Suppressor macrophage (primary cell): ENCODE results near the gene MYO1E.

Experiments
- DNase-seq, 4 experiments: peaks; one replicate each; pipeline ENCODE4 v3.0.0-alpha.2; 2020 to 2022

The MYO1E gene

GRCh38 chr15:59313641-59314332, 58.9 kb downstream of the MYO1E start:
- DNase-seq, result peak; percentile 27 to 58 (median 50)

- DNase-seq, result peak; percentile 70 to 86 (median 84)
Observed at GRCh38 chr15:59312205-59312604, 60.5 kb downstream of the MYO1E start.

GRCh38 chr15:59311195-59311594, 61.5 kb downstream of the MYO1E start:
- no peak for DNase-seq

GRCh38 chr15:59309405-59309804, 63.3 kb downstream of the MYO1E start:
- no peak for DNase-seq

GRCh38 chr15:59307165-59307537, 65.5 kb downstream of the MYO1E start:
- no peak for DNase-seq

GRCh38 chr15:59306520-59307164, 66.0 kb downstream of the MYO1E start:
- DNase-seq, result no peak

- DNase-seq, result no peak
Observed at GRCh38 chr15:59304807-59305206, 67.9 kb downstream of the MYO1E start.

GRCh38 chr15:59304034-59304795, 68.5 kb downstream of the MYO1E start:
- peak in 1 of 4 experiments; percentile 33 for DNase-seq

GRCh38 chr15:59303633-59304032, 69.0 kb downstream of the MYO1E start:
- DNase-seq, result no peak

GRCh38 chr15:59303136-59303535, 69.5 kb downstream of the MYO1E start:
- no peak for DNase-seq

GRCh38 chr15:59301527-59301926, 71.1 kb downstream of the MYO1E start:
- no peak for DNase-seq

GRCh38 chr15:59300618-59301139, 72.0 kb downstream of the MYO1E start:
- peak; percentile 38 to 54 (median 52) for DNase-seq

GRCh38 chr15:59299929-59300617, 72.6 kb downstream of the MYO1E start:
- DNase-seq, result peak; percentile 94 to 98 (median 96)

- DNase-seq, result no peak
Observed at GRCh38 chr15:59298854-59299250, 73.8 kb downstream of the MYO1E start.

GRCh38 chr15:59298225-59298853, 74.3 kb downstream of the MYO1E start:
- no peak for DNase-seq

- DNase-seq, result peak; percentile 40 to 67 (median 56)
Observed at GRCh38 chr15:59296181-59296617, 76.5 kb downstream of the MYO1E start.

GRCh38 chr15:59295261-59296001, 77.2 kb downstream of the MYO1E start:
- DNase-seq, result peak in 1 of 4 experiments; percentile 38

GRCh38 chr15:59294574-59295260, 78.0 kb downstream of the MYO1E start:
- no peak for DNase-seq

GRCh38 chr15:59292442-59293151, 80.1 kb downstream of the MYO1E start:
- no peak for DNase-seq

GRCh38 chr15:59291213-59291549, 81.5 kb downstream of the MYO1E start:
- no peak for DNase-seq
